Prostate gland (tissue), 2 donors: ENCODE measurements around the gene SLC35B4.

Source experiments
- POLR2A ChIP-seq: fragments of 450-650 bp; IDR thresholded peaks from one replicate; pipeline ENCODE4 v1.6.1; 2016; ENCODE audit warnings: antibody characterized with exemption, mild to moderate bottlenecking
- TF ChIP-seq, protein P1 (sequence below), 4 experiments: fragments of 200-600 bp in 2 of 4; fragments of 450-650 bp in 2 of 4; sonication (generic) in 2 of 4; IDR thresholded peaks; 1 replicate in 3 of 4; 2 replicates in 1 of 4; pipeline ENCODE4 v1.5.1; 2016 to 2019; ENCODE audit warnings: antibody characterized with exemption in 4 of 4, mild to moderate bottlenecking in 2 of 4, moderate library complexity in 2 of 4

DNA sequence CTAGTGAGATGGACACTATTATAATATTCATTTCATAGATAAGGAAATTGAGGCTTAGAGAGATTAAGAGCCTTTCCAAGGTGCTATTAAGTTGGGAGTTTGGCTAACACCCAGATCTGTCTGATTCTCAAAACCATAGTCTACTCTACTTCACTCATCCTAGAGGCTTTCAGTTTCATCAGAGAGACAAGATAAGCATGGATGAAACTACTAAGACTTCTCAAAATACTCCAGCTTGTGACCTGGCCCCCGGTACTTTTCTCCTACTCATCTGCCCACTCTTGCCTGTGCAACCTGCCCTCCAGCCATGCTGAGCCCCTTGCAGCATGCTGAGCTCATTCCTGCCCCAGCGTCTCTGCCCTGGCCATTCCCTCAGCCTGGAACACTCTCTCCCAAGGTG is 12.2 kb upstream of the SLC35B4 start:
- no peak for TF ChIP-seq POLR2A
- TF ChIP-seq, protein P1, sequence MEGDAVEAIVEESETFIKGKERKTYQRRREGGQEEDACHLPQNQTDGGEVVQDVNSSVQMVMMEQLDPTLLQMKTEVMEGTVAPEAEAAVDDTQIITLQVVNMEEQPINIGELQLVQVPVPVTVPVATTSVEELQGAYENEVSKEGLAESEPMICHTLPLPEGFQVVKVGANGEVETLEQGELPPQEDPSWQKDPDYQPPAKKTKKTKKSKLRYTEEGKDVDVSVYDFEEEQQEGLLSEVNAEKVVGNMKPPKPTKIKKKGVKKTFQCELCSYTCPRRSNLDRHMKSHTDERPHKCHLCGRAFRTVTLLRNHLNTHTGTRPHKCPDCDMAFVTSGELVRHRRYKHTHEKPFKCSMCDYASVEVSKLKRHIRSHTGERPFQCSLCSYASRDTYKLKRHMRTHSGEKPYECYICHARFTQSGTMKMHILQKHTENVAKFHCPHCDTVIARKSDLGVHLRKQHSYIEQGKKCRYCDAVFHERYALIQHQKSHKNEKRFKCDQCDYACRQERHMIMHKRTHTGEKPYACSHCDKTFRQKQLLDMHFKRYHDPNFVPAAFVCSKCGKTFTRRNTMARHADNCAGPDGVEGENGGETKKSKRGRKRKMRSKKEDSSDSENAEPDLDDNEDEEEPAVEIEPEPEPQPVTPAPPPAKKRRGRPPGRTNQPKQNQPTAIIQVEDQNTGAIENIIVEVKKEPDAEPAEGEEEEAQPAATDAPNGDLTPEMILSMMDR (IDR thresholded peaks at IDR 0.05): no peak
